Heart left ventricle (tissue), 16 donors: ENCODE results near the gene ATL2. TPM values are rescaled to one million over a fixed set of nuclear protein-coding genes. Genes with fewer than 3 reads are reported as not detected.

Experiments used
- ATAC-seq, 4 donors: fragments of 200-7000 bp; cut with Tn5 transposase; one replicate each; pipeline ENCODE4 v1.9.1; 2020 to 2022; ENCODE audit warnings: moderate library complexity in 4 of 4, mild to moderate bottlenecking in 3 of 4, moderate number of reproducible peaks in 1 of 4
- DNase-seq, 5 donors: peaks; one replicate each; pipeline ENCODE4 v3.0.0-alpha.2; 2020
- H3K27ac ChIP-seq, 12 donors: fragments of 200-600 bp; sonication (generic) in 4 of 12; one replicate each; pipeline versions ENCODE4 v1.5.0 to v1.8.0; 2016 to 2022; ENCODE audit warnings: mild to moderate bottlenecking in 2 of 12
- H3K27me3 ChIP-seq, 9 donors: fragments of 200-600 bp; sonication (generic) in 2 of 9; one replicate each; pipeline versions ENCODE4 v1.5.1 to v1.8.0; 2016 to 2022; ENCODE audit warnings: mild to moderate bottlenecking in 3 of 9
- H3K36me3 ChIP-seq, 9 donors: fragments of 200-600 bp; sonication (generic) in 2 of 9; one replicate each; pipeline versions ENCODE4 v1.5.0 to v1.8.0; 2018 to 2022; ENCODE audit warnings: mild to moderate bottlenecking in 2 of 9
- H3K4me1 ChIP-seq, 12 donors: fragments of 200-600 bp; sonication (generic) in 4 of 12; one replicate each; pipeline versions ENCODE4 v1.5.0 to v1.8.0; 2016 to 2022; ENCODE audit warnings: mild to moderate bottlenecking in 3 of 12
- H3K4me3 ChIP-seq, 12 donors: fragments of 200-600 bp; sonication (generic) in 4 of 12; one replicate each; pipeline versions ENCODE4 v1.5.0 to v1.8.0; 2017 to 2022; ENCODE audit warnings: mild to moderate bottlenecking in 9 of 12, moderate library complexity in 4 of 12
- H3K9me3 ChIP-seq, 12 donors: fragments of 200-600 bp; sonication (generic) in 4 of 12; one replicate each; pipeline versions ENCODE4 v1.5.0 to v1.8.0; 2016 to 2022; ENCODE audit warnings: mild to moderate bottlenecking in 1 of 12
- CTCF ChIP-seq, 12 donors: fragments of 200-600 bp; sonication (generic) in 4 of 12; IDR thresholded peaks; one replicate each; pipeline versions ENCODE4 v1.5.0 to v1.8.0; 2018 to 2022; ENCODE audit warnings: antibody characterized with exemption in 12 of 12, mild to moderate bottlenecking in 5 of 12
- POLR2A ChIP-seq, 2 donors: fragments of 450-650 bp; IDR thresholded peaks; one replicate each; pipeline ENCODE4 v1.6.1; 2017; ENCODE audit warnings: antibody characterized with exemption in 2 of 2, mild to moderate bottlenecking in 2 of 2, moderate library complexity in 2 of 2
- WGBS, 4 donors: extraction: QIAGEN DNeasy Blood & Tissue Kit in 2 of 4; methylation state at CpG; one replicate each; pipeline versions ENCODE4 v1.1.5 to v1.1.7; 2013 to 2018; 5-methylcytosine and 5-hydroxymethylcytosine counted together
- intact Hi-C, 10 donors: fragments of 100-400 bp; cut with DNase I; formaldehyde crosslinking; loops; one replicate each; pipeline versions ENCODE4 v1.11.1 to v1.14.2; 2022
- polyA plus RNA-seq, 2 donors: library from polyadenylated mRNA; stranded (reverse); fragments of 200-250 nt; gene quantifications; one replicate each; pipeline ENCODE4 v1.2.3, GENCODE V29; 2013
- total RNA-seq, 9 donors: library from RNA; depleted of rRNA in 2 of 9; stranded (reverse); fragments of >200 nt in 2 of 9; fragmentation: NEBNext Ultra II Directional in 3 of 9; extraction: Animal tissue kit (Norgen Biotek cat#: 25700) in 3 of 9; gene quantifications; one replicate each; pipeline versions ENCODE4 v1.1.0 to v1.2.4, GENCODE V29; 2016 to 2023
- donor health status: ischemic (EF 13 %, LVEDD 7.1; RV severe dilation, severe dysfunction).
- donor health status: healthy with polysubstance abuse.
- donor health status: DM: no; HTN: yes; CAD: no.
- donor health status: DM: no; HTN: no; CAD: no.
- donor health status: ischemic (EF 25% LVEDD 6.9; RV normal size, moderate dysfunction).
- donor health status: ischemic (EF 25% LVEDD 5.7; RV mildly dilated, moderate dysfunction).
- donor health status: healthy.
- donor health status: DM: yes; HTN: yes; CAD: no.
- donor health status: ischemic (EF 35%, LVEDD 5.7; RV mildly dilated, moderate dysfunction).
- donor health status: nonischemic (EF 11% LVEDD 7.7; RV severe dilation, severe dysfunction).
- donor health status: DM: yes; HTN: yes; CAD: no.
- donor health status: PGD.
- donor health status: ischemic (EF 29% LVEDD 5.4; RV normal size, mild dysfunction).
- donor health status: nonischemic (EF 23%, LVEDD 6.1; RV moderate dilation, normal function).

Gene ATL2
- total and polyA plus RNA-seq, 11 donors, result 8.7 to 41.9 (median 30.4) TPM

GRCh38 chr2:38419499-38419898, 42.4 kb upstream of the ATL2 start:
- no peak overlapping the region for H3K4me3 ChIP-seq
- 88 to 92% (median 89%) methylated on average over 5 of the region's 5 CpGs for WGBS, 4 donors
- no peaks in the 10 kb centered on the region for H3K36me3 ChIP-seq
- H3K27me3 ChIP-seq, result no peaks in the 10 kb centered on the region
- DNase-seq (no peak), ATAC-seq (no peak)
- intact Hi-C loops, result no loop called here
- peaks cover 0 to 4% (median 0%) of the 10 kb centered on the region in 12 donors for H3K4me1 ChIP-seq
- H3K27ac ChIP-seq, result no peak overlapping the region
- H3K9me3 ChIP-seq, result no peaks in the 10 kb centered on the region
- no peak for TF ChIP-seq CTCF (IDR thresholded peaks at IDR 0.05)

GRCh38 chr2:38418735-38419134, 41.7 kb upstream of the ATL2 start:
- no peak for ATAC-seq
- H3K9me3 ChIP-seq, result no peaks in the 10 kb centered on the region
- H3K4me3 ChIP-seq, result no peak overlapping the region
- intact Hi-C loops, result no loop called here
- peaks cover 0 to 4% (median 0%) of the 10 kb centered on the region in 12 donors for H3K4me1 ChIP-seq
- WGBS, 4 donors, result 94 to 100% (median 97%) methylated on average over 1 to 2 of the region's 2 CpGs
- no peak for DNase-seq
- no peaks in the 10 kb centered on the region for H3K27me3 ChIP-seq
- TF ChIP-seq CTCF (IDR thresholded peaks at IDR 0.05) (no peak), POLR2A (IDR thresholded peaks at IDR 0.05) (no peak)
- H3K27ac ChIP-seq, result no peak overlapping the region
- H3K36me3 ChIP-seq, result no peaks in the 10 kb centered on the region

- H3K27me3 ChIP-seq, result no peaks in the 10 kb centered on the region
- no peak for TF ChIP-seq CTCF (IDR thresholded peaks at IDR 0.05)
- TF ChIP-seq POLR2A (IDR thresholded peaks at IDR 0.05), result no peak
- intact Hi-C loops, result no loop called here
- H3K4me3 ChIP-seq, result no peak overlapping the region
- WGBS, 4 donors, result 68 to 71% (median 69%) methylated on average over 7 of the region's 7 CpGs
- no peak for DNase-seq
- H3K9me3 ChIP-seq, result peaks cover 0 to 7% (median 0%) of the 10 kb centered on the region in 12 donors
- no peaks in the 10 kb centered on the region for H3K36me3 ChIP-seq
- H3K4me1 ChIP-seq, result peaks cover 0 to 4% (median 0%) of the 10 kb centered on the region in 12 donors
- H3K27ac ChIP-seq, result no peak overlapping the region
- ATAC-seq, result no peak
Measured at GRCh38 chr2:38417745-38418689, 40.9 kb upstream of the ATL2 start.

- ATAC-seq (no peak), DNase-seq (no peak)
- Histone ChIP-seq H3K27me3 (no peaks in the 10 kb centered on the region), H3K36me3 (no peaks in the 10 kb centered on the region), H3K27ac (no peak overlapping the region), H3K9me3 (peaks cover 0 to 19% (median 11%) of the 10 kb centered on the region in 12 donors), H3K4me1 (peaks cover 0 to 4% (median 0%) of the 10 kb centered on the region in 12 donors), H3K4me3 (no peak overlapping the region)
- WGBS, 4 donors, result 85 to 91% (median 89%) methylated on average over 9 of the region's 9 CpGs
- no peak for TF ChIP-seq CTCF (IDR thresholded peaks at IDR 0.05)
- TF ChIP-seq POLR2A (IDR thresholded peaks at IDR 0.05), result no peak
- intact Hi-C loops, result no loop called here
Measured at GRCh38 chr2:38416296-38417036, 39.4 kb upstream of the ATL2 start.
